BLaER1 (cell line): Measurements from ENCODE around the gene CCT8L2.
"Not testable (repeated sequence)": the region's sequence is repeated elsewhere in the genome, so short reads cannot be mapped to it uniquely, and the experiment has no call there.

Source experiments
- H3K27ac ChIP-seq: shearing (Covaris generic); formaldehyde crosslinking; 2 replicates; pipeline ENCODE4 v1.8.1; 2022
- H3K27me3 ChIP-seq: shearing (Covaris generic); formaldehyde crosslinking; 2 replicates; pipeline ENCODE4 v1.8.1; 2022
- H3K36me3 ChIP-seq: shearing (Covaris generic); formaldehyde crosslinking; 2 replicates; pipeline ENCODE4 v1.8.1; 2022
- H3K4me1 ChIP-seq: shearing (Covaris generic); formaldehyde crosslinking; 2 replicates; pipeline ENCODE4 v1.8.1; 2022
- H3K4me2 ChIP-seq: shearing (Covaris generic); formaldehyde crosslinking; 2 replicates; pipeline ENCODE4 v1.8.1; 2022
- H3K4me3 ChIP-seq: shearing (Covaris generic); formaldehyde crosslinking; 2 replicates; pipeline ENCODE4 v1.8.1; 2022
- H3K9ac ChIP-seq: shearing (Covaris generic); formaldehyde crosslinking; 2 replicates; pipeline ENCODE4 v1.8.1; 2022
- H3K9me3 ChIP-seq: shearing (Covaris generic); formaldehyde crosslinking; 2 replicates; pipeline ENCODE4 v1.8.1; 2022
- H4K20me1 ChIP-seq: shearing (Covaris generic); formaldehyde crosslinking; 2 replicates; pipeline ENCODE4 v1.8.1; 2022
- Cebpa-rat ChIP-seq: shearing (Covaris generic); IDR thresholded peaks from 2 replicates; pipeline ENCODE4 v1.8.1; 2022

Gene CCT8L2

GRCh38 chr22:16563555-16564520 is 28.8 kb downstream of the CCT8L2 start:
- Histone ChIP-seq H3K4me1 (no peaks in the 10 kb centered on the region), H3K4me2 (no peak overlapping the region), H3K27me3 (no peaks in the 10 kb centered on the region), H3K9me3 (peaks cover 88% of the 10 kb centered on the region), H3K4me3 (no peak overlapping the region), H3K9ac (no peak overlapping the region), H3K36me3 (no peaks in the 10 kb centered on the region), H4K20me1 (no peaks in the 10 kb centered on the region), H3K27ac (no peak overlapping the region)
- no peak for TF ChIP-seq Cebpa-rat

- Histone ChIP-seq H3K9ac (no peak overlapping the region), H3K4me1 (no peaks in the 10 kb centered on the region), H3K4me3 (no peak overlapping the region), H3K9me3 (peaks cover 88% of the 10 kb centered on the region), H3K4me2 (no peak overlapping the region), H3K27ac (no peak overlapping the region), H4K20me1 (no peaks in the 10 kb centered on the region), H3K27me3 (no peaks in the 10 kb centered on the region), H3K36me3 (no peaks in the 10 kb centered on the region)
- no peak for TF ChIP-seq Cebpa-rat
Observed at GRCh38 chr22:16562711-16563554, 29.7 kb downstream of the CCT8L2 start.

- not testable (repeated sequence) for H3K27me3 ChIP-seq, H3K36me3 ChIP-seq, H3K4me2 ChIP-seq, H4K20me1 ChIP-seq, H3K9ac ChIP-seq, H3K27ac ChIP-seq, H3K4me3 ChIP-seq, H3K4me1 ChIP-seq
- peaks cover 70% of the 10 kb centered on the region for H3K9me3 ChIP-seq
Observed at GRCh38 chr22:16561093-16561658, 31.4 kb downstream of the CCT8L2 start.

- not testable (repeated sequence) for H3K9ac ChIP-seq, H3K4me1 ChIP-seq, H3K27me3 ChIP-seq, H3K4me2 ChIP-seq, H3K36me3 ChIP-seq, H4K20me1 ChIP-seq, H3K4me3 ChIP-seq, H3K27ac ChIP-seq
- H3K9me3 ChIP-seq = peaks cover 65% of the 10 kb centered on the region
Observed at GRCh38 chr22:16560651-16561050, 32.0 kb downstream of the CCT8L2 start.

- H4K20me1 ChIP-seq, H3K4me1 ChIP-seq, H3K4me2 ChIP-seq, H3K4me3 ChIP-seq, H3K36me3 ChIP-seq, H3K27ac ChIP-seq, H3K27me3 ChIP-seq, H3K9ac ChIP-seq: not testable (repeated sequence)
- H3K9me3 ChIP-seq = peaks cover 65% of the 10 kb centered on the region
Observed at GRCh38 chr22:16559996-16560395, 32.6 kb downstream of the CCT8L2 start.

- no peaks in the 10 kb centered on the region for H3K27me3 ChIP-seq
- peaks cover 64% of the 10 kb centered on the region for H3K9me3 ChIP-seq
- no peaks in the 10 kb centered on the region for H3K36me3 ChIP-seq
- no peak overlapping the region for H3K4me2 ChIP-seq
- no peak for TF ChIP-seq Cebpa-rat
- no peaks in the 10 kb centered on the region for H4K20me1 ChIP-seq
- no peak overlapping the region for H3K4me3 ChIP-seq
- H3K27ac ChIP-seq = no peak overlapping the region
- no peak overlapping the region for H3K9ac ChIP-seq
- no peaks in the 10 kb centered on the region for H3K4me1 ChIP-seq
Observed at GRCh38 chr22:16559056-16559955, 33.3 kb downstream of the CCT8L2 start.

GRCh38 chr22:16558376-16558945 is 34.1 kb downstream of the CCT8L2 start:
- not testable (repeated sequence) for H3K9ac ChIP-seq, H3K4me2 ChIP-seq, H3K4me1 ChIP-seq, H3K27me3 ChIP-seq, H3K4me3 ChIP-seq, H4K20me1 ChIP-seq, H3K27ac ChIP-seq, H3K36me3 ChIP-seq
- peaks cover 60% of the 10 kb centered on the region for H3K9me3 ChIP-seq

GRCh38 chr22:16557511-16557910 is 35.1 kb downstream of the CCT8L2 start:
- H3K27ac ChIP-seq, H3K36me3 ChIP-seq, H3K27me3 ChIP-seq, H3K4me1 ChIP-seq, H3K4me3 ChIP-seq, H3K9ac ChIP-seq, H4K20me1 ChIP-seq, H3K4me2 ChIP-seq: not testable (repeated sequence)
- peaks cover 51% of the 10 kb centered on the region for H3K9me3 ChIP-seq

GRCh38 chr22:16555077-16555994 is 37.3 kb downstream of the CCT8L2 start:
- peaks cover 29% of the 10 kb centered on the region for H3K9me3 ChIP-seq
- H3K4me3 ChIP-seq, H4K20me1 ChIP-seq, H3K27ac ChIP-seq, H3K36me3 ChIP-seq, H3K4me1 ChIP-seq, H3K27me3 ChIP-seq, H3K4me2 ChIP-seq, H3K9ac ChIP-seq: not testable (repeated sequence)

- H3K9me3 ChIP-seq, H3K27ac ChIP-seq, H3K9ac ChIP-seq, H3K4me1 ChIP-seq, H3K27me3 ChIP-seq, H3K36me3 ChIP-seq, H3K4me2 ChIP-seq, H3K4me3 ChIP-seq, H4K20me1 ChIP-seq: not testable (repeated sequence)
Observed at GRCh38 chr22:16543310-16543709, 49.3 kb downstream of the CCT8L2 start.
